Liver (tissue), 9 donors: ENCODE data around the gene RARB. TPM values are rescaled to one million over a fixed set of nuclear protein-coding genes. Genes with fewer than 3 reads are reported as not detected.

Experiments used
- DNase-seq: peaks from one replicate; pipeline ENCODE4 v3.0.0-alpha.2; 2017; ENCODE audit warnings: low spot score
- H3K27ac ChIP-seq, 2 donors: one replicate each; pipeline ENCODE4 v1.7.0; 2013; ENCODE audit warnings: inconsistent platforms in 2 of 2, low read length in 2 of 2, control low read depth in 1 of 2, low read depth in 1 of 2, mild to moderate bottlenecking in 1 of 2
- H3K27me3 ChIP-seq, 4 donors: one replicate each; pipeline versions ENCODE4 v1.6.1 to v1.7.0; 2013; ENCODE audit warnings: low read length in 3 of 4, inconsistent platforms in 1 of 4, mild to moderate bottlenecking in 1 of 4, moderate library complexity in 1 of 4; ENCODE audit not compliant: control insufficient read depth in 4 of 4, insufficient read depth in 4 of 4
- H3K36me3 ChIP-seq, 4 donors: one replicate each; pipeline versions ENCODE4 v1.6.1 to v1.7.0; 2013; ENCODE audit warnings: low read length in 3 of 4, mild to moderate bottlenecking in 3 of 4, low read depth in 1 of 4, moderate library complexity in 1 of 4; ENCODE audit not compliant: control insufficient read depth in 4 of 4, insufficient read depth in 3 of 4
- H3K4me1 ChIP-seq, 4 donors: one replicate each; pipeline versions ENCODE4 v1.6.1 to v1.7.0; 2013; ENCODE audit warnings: low read length in 3 of 4, mild to moderate bottlenecking in 3 of 4, moderate library complexity in 1 of 4; ENCODE audit not compliant: control insufficient read depth in 4 of 4, insufficient read depth in 4 of 4
- H3K4me3 ChIP-seq, 3 donors: one replicate each; pipeline versions ENCODE4 v1.6.1 to v1.7.0; 2013; ENCODE audit warnings: low read length in 3 of 3, control low read depth in 1 of 3, low read depth in 1 of 3, mild to moderate bottlenecking in 1 of 3
- H3K9ac ChIP-seq, 2 donors: one replicate each; pipeline ENCODE4 v1.7.0; 2013; ENCODE audit warnings: low read length in 2 of 2, mild to moderate bottlenecking in 2 of 2, moderate library complexity in 2 of 2, control low read depth in 1 of 2, low read depth in 1 of 2
- H3K9me3 ChIP-seq, 4 donors: one replicate each; pipeline versions ENCODE4 v1.6.1 to v1.7.0; 2013; ENCODE audit warnings: low read length in 3 of 4; ENCODE audit not compliant: control insufficient read depth in 4 of 4
- EGR1 ChIP-seq, 2 donors: IDR thresholded peaks; 2 replicates each; pipeline ENCODE4 v1.6.1; 2016 to 2018; ENCODE audit warnings: antibody characterized with exemption in 2 of 2, low read depth in 2 of 2
- FOXA1 ChIP-seq: IDR thresholded peaks from 2 replicates; pipeline ENCODE4 v1.6.1; 2016; ENCODE audit warnings: antibody characterized with exemption
- GABPA ChIP-seq, 2 donors: IDR thresholded peaks in 1 of 2; conservative IDR thresholded peaks in 1 of 2; 2 replicates each; pipeline ENCODE4 v1.6.1; 2016; ENCODE audit warnings: antibody characterized with exemption in 2 of 2, mild to moderate bottlenecking in 1 of 2, moderate library complexity in 1 of 2
- HNF4A ChIP-seq, 2 donors: conservative IDR thresholded peaks; 2 replicates each; pipeline ENCODE4 v1.6.1; 2016; ENCODE audit warnings: antibody characterized with exemption in 2 of 2, mild to moderate bottlenecking in 2 of 2
- HNF4G ChIP-seq: IDR thresholded peaks from 2 replicates; pipeline ENCODE4 v1.6.1; 2016; ENCODE audit warnings: antibody characterized with exemption
- JUND ChIP-seq, 2 donors: IDR thresholded peaks; 2 replicates each; pipeline ENCODE4 v1.6.1; 2016; ENCODE audit warnings: antibody characterized with exemption in 2 of 2
- RAD21 ChIP-seq, 2 donors: IDR thresholded peaks; 2 replicates each; pipeline ENCODE4 v1.6.1; 2016; ENCODE audit warnings: antibody characterized with exemption in 2 of 2, mild to moderate bottlenecking in 2 of 2
- RXRA ChIP-seq, 2 donors: IDR thresholded peaks; 2 replicates each; pipeline ENCODE4 v1.6.1; 2017 to 2018; ENCODE audit warnings: antibody characterized with exemption in 2 of 2, mild to moderate bottlenecking in 1 of 2
- SP1 ChIP-seq: IDR thresholded peaks from 2 replicates; pipeline ENCODE4 v1.6.1; 2018; ENCODE audit warnings: antibody characterized with exemption, mild to moderate bottlenecking
- TAF1 ChIP-seq: conservative IDR thresholded peaks from 2 replicates; pipeline ENCODE4 v1.6.1; 2016; ENCODE audit warnings: antibody characterized with exemption, mild to moderate bottlenecking
- YY1 ChIP-seq: IDR thresholded peaks from 2 replicates; pipeline ENCODE4 v1.6.1; 2016; ENCODE audit warnings: antibody characterized with exemption, mild to moderate bottlenecking
- WGBS: extraction: QIAGEN DNeasy Blood & Tissue Kit; methylation state at CpG from one replicate; pipeline ENCODE4 v1.1.7; 2013; 5-methylcytosine and 5-hydroxymethylcytosine counted together
- polyA plus RNA-seq, 2 donors: library from polyadenylated mRNA; stranded (reverse) in 1 of 2; unstranded in 1 of 2; fragments of 200-250 nt in 1 of 2; fragments of >200 nt in 1 of 2; fragmentation: Nextera tagmentation in 1 of 2; extraction: Ambion mirVana in 1 of 2; gene quantifications; one replicate each; pipeline versions ENCODE4 v1.2.1 to v1.2.3, GENCODE V29; 2013 to 2015
- total RNA-seq, 2 donors: library from RNA; depleted of rRNA; stranded (reverse); fragments of >200 nt; gene quantifications; one replicate each; pipeline ENCODE4 v1.2.3, GENCODE V29; 2014
- TF ChIP-seq, protein P1 (sequence below): IDR thresholded peaks from 2 replicates; pipeline ENCODE4 v1.6.1; 2016; ENCODE audit warnings: antibody characterized with exemption
- TF ChIP-seq, protein P2 (sequence below): IDR thresholded peaks from 2 replicates; pipeline ENCODE4 v1.6.1; 2016; ENCODE audit warnings: antibody characterized with exemption
- TF ChIP-seq, protein P3 (sequence below): IDR thresholded peaks from 2 replicates; pipeline ENCODE4 v1.6.1; 2016; ENCODE audit warnings: antibody characterized with exemption
- TF ChIP-seq, protein P4 (sequence below): IDR thresholded peaks from 2 replicates; pipeline ENCODE4 v1.6.1; 2016; ENCODE audit warnings: antibody characterized with exemption, mild to moderate bottlenecking
- TF ChIP-seq, protein P5 (sequence below): fragments of 150-350 bp; IDR thresholded peaks from 2 replicates; pipeline ENCODE4 v1.5.1; 2017; ENCODE audit warnings: improper control_type of control experiment, low read depth, low read length; ENCODE audit not compliant: missing input control
- donor health status: healthy.
- donor health status: healthy.
- donor health status: healthy.
- donor health status: healthy.
- donor health status: healthy.

Gene RARB
- total and polyA plus RNA-seq, 4 donors = 2.1 to 3.3 (median 2.3) TPM

DNA sequence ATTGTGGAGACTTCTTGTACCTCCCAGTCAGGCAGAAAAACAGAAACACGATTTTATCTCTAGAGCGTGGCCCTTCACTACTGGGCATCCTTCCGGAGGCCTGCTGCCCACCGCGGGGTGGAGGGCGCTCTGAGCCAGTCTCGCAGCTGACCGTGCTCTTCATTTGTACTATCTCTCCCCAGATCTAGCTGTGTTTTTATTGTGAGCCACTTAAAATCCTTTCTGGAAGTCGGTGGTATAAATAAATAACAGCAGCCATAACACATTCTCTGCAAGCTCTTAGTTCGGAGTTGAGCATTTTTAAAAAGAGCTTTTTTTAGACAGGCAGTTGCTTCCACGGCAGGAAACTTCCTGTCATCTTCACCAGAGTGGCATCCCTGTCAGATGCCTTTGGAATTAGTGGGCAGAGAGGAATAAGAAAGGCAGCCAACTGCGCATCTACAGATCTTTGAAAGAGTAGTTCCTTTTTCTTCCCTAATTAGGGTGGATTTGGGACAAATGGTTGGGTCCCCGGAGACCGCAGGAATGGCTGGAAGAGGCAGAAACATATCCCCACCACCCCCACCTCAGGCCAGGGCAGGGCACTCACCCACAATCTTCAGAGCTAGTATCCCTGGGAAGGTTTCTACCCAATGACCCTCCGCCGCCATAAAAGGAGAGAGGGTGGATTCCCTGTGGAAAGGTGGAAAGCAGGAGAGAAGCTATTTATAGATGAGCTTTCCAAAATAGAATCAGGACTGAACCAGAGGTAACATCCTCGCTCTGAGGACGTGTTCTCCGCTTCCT is 145.5 kb downstream of the RARB start:
- H3K9me3 ChIP-seq = no peaks in the 10 kb centered on the region
- WGBS = 80% methylated on average over 19 of the region's 19 CpGs
- DNase-seq = no peak
- TF ChIP-seq HNF4A (conservative IDR thresholded peaks at IDR 0.05) = no peak
- TF ChIP-seq YY1 = no peak
- TF ChIP-seq, protein P1, sequence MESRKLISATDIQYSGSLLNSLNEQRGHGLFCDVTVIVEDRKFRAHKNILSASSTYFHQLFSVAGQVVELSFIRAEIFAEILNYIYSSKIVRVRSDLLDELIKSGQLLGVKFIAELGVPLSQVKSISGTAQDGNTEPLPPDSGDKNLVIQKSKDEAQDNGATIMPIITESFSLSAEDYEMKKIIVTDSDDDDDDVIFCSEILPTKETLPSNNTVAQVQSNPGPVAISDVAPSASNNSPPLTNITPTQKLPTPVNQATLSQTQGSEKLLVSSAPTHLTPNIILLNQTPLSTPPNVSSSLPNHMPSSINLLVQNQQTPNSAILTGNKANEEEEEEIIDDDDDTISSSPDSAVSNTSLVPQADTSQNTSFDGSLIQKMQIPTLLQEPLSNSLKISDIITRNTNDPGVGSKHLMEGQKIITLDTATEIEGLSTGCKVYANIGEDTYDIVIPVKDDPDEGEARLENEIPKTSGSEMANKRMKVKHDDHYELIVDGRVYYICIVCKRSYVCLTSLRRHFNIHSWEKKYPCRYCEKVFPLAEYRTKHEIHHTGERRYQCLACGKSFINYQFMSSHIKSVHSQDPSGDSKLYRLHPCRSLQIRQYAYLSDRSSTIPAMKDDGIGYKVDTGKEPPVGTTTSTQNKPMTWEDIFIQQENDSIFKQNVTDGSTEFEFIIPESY = no peak
- no peak for TF ChIP-seq EGR1 (IDR thresholded peaks at IDR 0.05; ENCODE audit: low read depth in 2 of 2)
- no peak for TF ChIP-seq GABPA (IDR thresholded peaks at IDR 0.05 in 1 of 2, conservative IDR thresholded peaks at IDR 0.05 in 1 of 2)
- no peak overlapping the region for H3K4me3 ChIP-seq
- no peaks in the 10 kb centered on the region for H3K27me3 ChIP-seq
- no peaks in the 10 kb centered on the region for H3K4me1 ChIP-seq
- H3K27ac ChIP-seq = no peak overlapping the region
- H3K9ac ChIP-seq = no peak overlapping the region
- H3K36me3 ChIP-seq = peaks cover 0 to 3% (median 0%) of the 10 kb centered on the region in 4 donors

DNA sequence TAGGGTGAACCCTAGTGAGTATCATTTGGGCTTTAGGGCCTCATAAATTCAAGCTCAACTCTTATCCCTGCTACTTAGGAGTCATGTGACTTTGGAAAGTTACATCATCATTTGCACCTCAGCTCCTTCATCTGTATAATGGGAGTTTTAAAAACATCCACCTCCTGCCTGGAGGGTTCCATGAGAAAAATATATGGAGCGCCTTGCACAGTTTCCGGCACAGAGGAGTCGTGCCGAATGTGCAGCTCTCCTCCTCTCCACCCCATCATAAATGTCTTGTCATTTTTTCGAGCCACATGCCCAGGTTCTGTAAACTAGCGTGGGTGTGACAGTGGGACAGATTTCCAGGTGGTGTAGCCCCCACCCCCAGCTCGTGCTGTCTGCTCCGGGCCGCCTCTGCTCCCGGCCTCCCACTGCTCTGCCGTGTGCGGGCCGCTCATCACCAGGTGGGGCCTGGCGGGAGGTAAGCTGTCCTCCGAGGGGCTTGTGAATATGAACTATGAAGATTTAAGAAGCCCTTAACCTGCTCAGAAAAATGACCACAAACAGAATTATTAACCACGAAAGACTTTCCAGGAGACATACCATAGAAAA is 146.2 kb downstream of the RARB start:
- H3K27ac ChIP-seq = no peak overlapping the region
- 98% methylated on average over 16 of the region's 16 CpGs for WGBS
- TF ChIP-seq HNF4A (conservative IDR thresholded peaks at IDR 0.05) = no peak
- TF ChIP-seq JUND (IDR thresholded peaks at IDR 0.05) = no peak
- TF ChIP-seq HNF4G = no peak
- TF ChIP-seq, protein P2, sequence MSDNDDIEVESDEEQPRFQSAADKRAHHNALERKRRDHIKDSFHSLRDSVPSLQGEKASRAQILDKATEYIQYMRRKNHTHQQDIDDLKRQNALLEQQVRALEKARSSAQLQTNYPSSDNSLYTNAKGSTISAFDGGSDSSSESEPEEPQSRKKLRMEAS = no peak
- TF ChIP-seq RAD21 (IDR thresholded peaks at IDR 0.05) = no peak
- TF ChIP-seq, protein P3, sequence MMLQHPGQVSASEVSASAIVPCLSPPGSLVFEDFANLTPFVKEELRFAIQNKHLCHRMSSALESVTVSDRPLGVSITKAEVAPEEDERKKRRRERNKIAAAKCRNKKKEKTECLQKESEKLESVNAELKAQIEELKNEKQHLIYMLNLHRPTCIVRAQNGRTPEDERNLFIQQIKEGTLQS = no peak
- TF ChIP-seq EGR1 (IDR thresholded peaks at IDR 0.05; ENCODE audit: low read depth in 2 of 2) = no peak
- TF ChIP-seq RXRA (IDR thresholded peaks at IDR 0.05) = no peak
- no peak for TF ChIP-seq FOXA1
- TF ChIP-seq SP1 = no peak
- no peak for TF ChIP-seq TAF1
- TF ChIP-seq, protein P4, sequence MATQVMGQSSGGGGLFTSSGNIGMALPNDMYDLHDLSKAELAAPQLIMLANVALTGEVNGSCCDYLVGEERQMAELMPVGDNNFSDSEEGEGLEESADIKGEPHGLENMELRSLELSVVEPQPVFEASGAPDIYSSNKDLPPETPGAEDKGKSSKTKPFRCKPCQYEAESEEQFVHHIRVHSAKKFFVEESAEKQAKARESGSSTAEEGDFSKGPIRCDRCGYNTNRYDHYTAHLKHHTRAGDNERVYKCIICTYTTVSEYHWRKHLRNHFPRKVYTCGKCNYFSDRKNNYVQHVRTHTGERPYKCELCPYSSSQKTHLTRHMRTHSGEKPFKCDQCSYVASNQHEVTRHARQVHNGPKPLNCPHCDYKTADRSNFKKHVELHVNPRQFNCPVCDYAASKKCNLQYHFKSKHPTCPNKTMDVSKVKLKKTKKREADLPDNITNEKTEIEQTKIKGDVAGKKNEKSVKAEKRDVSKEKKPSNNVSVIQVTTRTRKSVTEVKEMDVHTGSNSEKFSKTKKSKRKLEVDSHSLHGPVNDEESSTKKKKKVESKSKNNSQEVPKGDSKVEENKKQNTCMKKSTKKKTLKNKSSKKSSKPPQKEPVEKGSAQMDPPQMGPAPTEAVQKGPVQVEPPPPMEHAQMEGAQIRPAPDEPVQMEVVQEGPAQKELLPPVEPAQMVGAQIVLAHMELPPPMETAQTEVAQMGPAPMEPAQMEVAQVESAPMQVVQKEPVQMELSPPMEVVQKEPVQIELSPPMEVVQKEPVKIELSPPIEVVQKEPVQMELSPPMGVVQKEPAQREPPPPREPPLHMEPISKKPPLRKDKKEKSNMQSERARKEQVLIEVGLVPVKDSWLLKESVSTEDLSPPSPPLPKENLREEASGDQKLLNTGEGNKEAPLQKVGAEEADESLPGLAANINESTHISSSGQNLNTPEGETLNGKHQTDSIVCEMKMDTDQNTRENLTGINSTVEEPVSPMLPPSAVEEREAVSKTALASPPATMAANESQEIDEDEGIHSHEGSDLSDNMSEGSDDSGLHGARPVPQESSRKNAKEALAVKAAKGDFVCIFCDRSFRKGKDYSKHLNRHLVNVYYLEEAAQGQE = no peak
- TF ChIP-seq, protein P5, sequence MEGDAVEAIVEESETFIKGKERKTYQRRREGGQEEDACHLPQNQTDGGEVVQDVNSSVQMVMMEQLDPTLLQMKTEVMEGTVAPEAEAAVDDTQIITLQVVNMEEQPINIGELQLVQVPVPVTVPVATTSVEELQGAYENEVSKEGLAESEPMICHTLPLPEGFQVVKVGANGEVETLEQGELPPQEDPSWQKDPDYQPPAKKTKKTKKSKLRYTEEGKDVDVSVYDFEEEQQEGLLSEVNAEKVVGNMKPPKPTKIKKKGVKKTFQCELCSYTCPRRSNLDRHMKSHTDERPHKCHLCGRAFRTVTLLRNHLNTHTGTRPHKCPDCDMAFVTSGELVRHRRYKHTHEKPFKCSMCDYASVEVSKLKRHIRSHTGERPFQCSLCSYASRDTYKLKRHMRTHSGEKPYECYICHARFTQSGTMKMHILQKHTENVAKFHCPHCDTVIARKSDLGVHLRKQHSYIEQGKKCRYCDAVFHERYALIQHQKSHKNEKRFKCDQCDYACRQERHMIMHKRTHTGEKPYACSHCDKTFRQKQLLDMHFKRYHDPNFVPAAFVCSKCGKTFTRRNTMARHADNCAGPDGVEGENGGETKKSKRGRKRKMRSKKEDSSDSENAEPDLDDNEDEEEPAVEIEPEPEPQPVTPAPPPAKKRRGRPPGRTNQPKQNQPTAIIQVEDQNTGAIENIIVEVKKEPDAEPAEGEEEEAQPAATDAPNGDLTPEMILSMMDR = no peak
- TF ChIP-seq GABPA (IDR thresholded peaks at IDR 0.05 in 1 of 2, conservative IDR thresholded peaks at IDR 0.05 in 1 of 2) = no peak

More for the DNA sequence above, 146.2 kb downstream of the RARB start:
- H3K9me3 ChIP-seq = no peaks in the 10 kb centered on the region
- H3K36me3 ChIP-seq = peaks cover 0 to 3% (median 0%) of the 10 kb centered on the region in 4 donors
- H3K27me3 ChIP-seq = no peaks in the 10 kb centered on the region
- no peak overlapping the region for H3K4me3 ChIP-seq
- DNase-seq = no peak
- H3K9ac ChIP-seq = no peak overlapping the region
- no peaks in the 10 kb centered on the region for H3K4me1 ChIP-seq
